ENCODE data around the gene ALOX12B. TPM values are rescaled to one million over a fixed set of nuclear protein-coding genes. Genes with fewer than 3 reads are reported as not detected.

ALOX12B gene
- total and polyA plus RNA-seq, 2 of the 13 experiments (the other 11 are each of a cell fraction or from before 2014, with no cell fraction given), result 0.13 TPM; not detected in 1

GRCh38 chr17:8079291-8080207, 8.0 kb downstream of the ALOX12B start (continued):
- 0 out of 2 replicates have a peak, but pooled peaks have one; percentile 23 for TF ChIP-seq AHR (CRISPR knock-in tag; IDR thresholded peaks at IDR 0.05)
- TF ChIP-seq ZNF142 (CRISPR knock-in tag; IDR thresholded peaks at IDR 0.05), result no peak
- peak; percentile 48 for TF ChIP-seq ZFY (CRISPR knock-in tag; IDR thresholded peaks at IDR 0.05)
- TF ChIP-seq SMAD3 (CRISPR knock-in tag; IDR thresholded peaks at IDR 0.05), result no peak
- peak; percentile 41; the same call in 1 of the 2 replicates for TF ChIP-seq RXRA (CRISPR knock-in tag; IDR thresholded peaks at IDR 0.05)
- TF ChIP-seq ZBTB20 (CRISPR knock-in tag; IDR thresholded peaks at IDR 0.05; ENCODE audit: borderline replicate concordance, low read depth), result no peak
- TF ChIP-seq HNRNPK (IDR thresholded peaks at IDR 0.05; ENCODE audit: low read depth, low read length, poor library complexity, severe bottlenecking), result peak; percentile 18
- TF ChIP-seq ZNF367 (CRISPR knock-in tag; IDR thresholded peaks at IDR 0.05; ENCODE audit: borderline replicate concordance), result no peak
- no peak for TF ChIP-seq SETDB1 (CRISPR knock-in tag; IDR thresholded peaks at IDR 0.05; ENCODE audit: borderline replicate concordance)
- TF ChIP-seq TEAD3 (CRISPR knock-in tag; optimal IDR thresholded peaks at IDR 0.05; ENCODE audit: borderline replicate concordance), result peak; percentile 7
- TF ChIP-seq ZNF543 (CRISPR knock-in tag; IDR thresholded peaks at IDR 0.05), result 0 out of 2 replicates have a peak, but pooled peaks have one; percentile 35
- TF ChIP-seq, protein P1, sequence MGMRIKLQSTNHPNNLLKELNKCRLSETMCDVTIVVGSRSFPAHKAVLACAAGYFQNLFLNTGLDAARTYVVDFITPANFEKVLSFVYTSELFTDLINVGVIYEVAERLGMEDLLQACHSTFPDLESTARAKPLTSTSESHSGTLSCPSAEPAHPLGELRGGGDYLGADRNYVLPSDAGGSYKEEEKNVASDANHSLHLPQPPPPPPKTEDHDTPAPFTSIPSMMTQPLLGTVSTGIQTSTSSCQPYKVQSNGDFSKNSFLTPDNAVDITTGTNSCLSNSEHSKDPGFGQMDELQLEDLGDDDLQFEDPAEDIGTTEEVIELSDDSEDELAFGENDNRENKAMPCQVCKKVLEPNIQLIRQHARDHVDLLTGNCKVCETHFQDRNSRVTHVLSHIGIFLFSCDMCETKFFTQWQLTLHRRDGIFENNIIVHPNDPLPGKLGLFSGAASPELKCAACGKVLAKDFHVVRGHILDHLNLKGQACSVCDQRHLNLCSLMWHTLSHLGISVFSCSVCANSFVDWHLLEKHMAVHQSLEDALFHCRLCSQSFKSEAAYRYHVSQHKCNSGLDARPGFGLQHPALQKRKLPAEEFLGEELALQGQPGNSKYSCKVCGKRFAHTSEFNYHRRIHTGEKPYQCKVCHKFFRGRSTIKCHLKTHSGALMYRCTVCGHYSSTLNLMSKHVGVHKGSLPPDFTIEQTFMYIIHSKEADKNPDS (CRISPR knock-in tag; IDR thresholded peaks at IDR 0.05), result no peak
- TF ChIP-seq POLR2G (IDR thresholded peaks at IDR 0.05; ENCODE audit: low read depth, low read length), result peak; percentile 44; the same call in 1 of the 2 replicates
- no peak for TF ChIP-seq SPEN (CRISPR knock-in tag; IDR thresholded peaks at IDR 0.05; ENCODE audit: low read depth)
- TF ChIP-seq POLR2AphosphoS5 (IDR thresholded peaks at IDR 0.05; ENCODE audit: low read depth, low read length), result no peak
- TF ChIP-seq TARDBP (CRISPR knock-in tag; IDR thresholded peaks at IDR 0.05), result no peak
- peak; percentile 44; the same call in 1 of the 2 replicates for TF ChIP-seq ZFX (CRISPR knock-in tag; IDR thresholded peaks at IDR 0.05; ENCODE audit: low read depth)
- 0 out of 2 replicates have a peak, but pooled peaks have one; percentile 14 for TF ChIP-seq BCL6 (CRISPR knock-in tag; IDR thresholded peaks at IDR 0.05)
- TF ChIP-seq MYC (CRISPR knock-in tag; IDR thresholded peaks at IDR 0.05; ENCODE audit: borderline replicate concordance), result peak; percentile 15; the same call in 1 of the 2 replicates
- TF ChIP-seq ZNF160 (CRISPR knock-in tag; IDR thresholded peaks at IDR 0.05), result 0 out of 2 replicates have a peak, but pooled peaks have one; percentile 18
- TF ChIP-seq HNRNPH1 (optimal IDR thresholded peaks at IDR 0.05; ENCODE audit: low read depth, low read length), result no peak
- TF ChIP-seq KDM5B (CRISPR knock-in tag; IDR thresholded peaks at IDR 0.05; ENCODE audit: borderline replicate concordance), result peak; percentile 42

All from HepG2 (cell line).